T-helper 17 cell (primary cell): ENCODE data around the gene SEMA5A. TPM values are rescaled to one million over a fixed set of nuclear protein-coding genes. Genes with fewer than 3 reads are reported as not detected.

Source experiments
- ATAC-seq: fragments of 150-1000 bp; cut with Tn5 transposase; 2 replicates; pipeline ENCODE4 v1.10.0; 2021; ENCODE audit warnings: mild to moderate bottlenecking, moderate library complexity
- DNase-seq, 3 donors: peaks; one replicate each; pipeline versions ENCODE4 v3.0.0 to v3.0.0-alpha.2; 2020 to 2021
- H3K9me3 ChIP-seq: one replicate; pipeline ENCODE4 v1.7.0; 2013; ENCODE audit warnings: low read length, mild to moderate bottlenecking; ENCODE audit not compliant: control insufficient read depth, poor library complexity, severe bottlenecking
- H3K27ac Mint-ChIP-seq: one replicate; pipeline ENCODE4 v1.8.0; 2022; ENCODE audit warnings: mild to moderate bottlenecking, moderate library complexity, mixed read lengths
- H3K27me3 Mint-ChIP-seq: one replicate; pipeline ENCODE4 v1.8.0; 2022; ENCODE audit warnings: mixed read lengths
- H3K36me3 Mint-ChIP-seq: one replicate; pipeline ENCODE4 v1.8.0; 2022; ENCODE audit warnings: low read depth, mixed read lengths
- H3K4me1 Mint-ChIP-seq: one replicate; pipeline ENCODE4 v1.8.0; 2022; ENCODE audit warnings: mild to moderate bottlenecking, mixed read lengths
- H3K4me3 Mint-ChIP-seq: one replicate; pipeline ENCODE4 v1.8.0; 2022; ENCODE audit warnings: mild to moderate bottlenecking, moderate library complexity, mixed read lengths
- total RNA-seq, 4 donors: library from RNA in 2 of 4; stranded (reverse) in 2 of 4; gene quantifications; one replicate each; pipeline ENCODE4 v1.2.3 and lab custom pipeline; 2022 to 2026

SEMA5A gene
- total RNA-seq, 2 donors from 2014 or later = 0.75 to 0.94 TPM

DNA sequence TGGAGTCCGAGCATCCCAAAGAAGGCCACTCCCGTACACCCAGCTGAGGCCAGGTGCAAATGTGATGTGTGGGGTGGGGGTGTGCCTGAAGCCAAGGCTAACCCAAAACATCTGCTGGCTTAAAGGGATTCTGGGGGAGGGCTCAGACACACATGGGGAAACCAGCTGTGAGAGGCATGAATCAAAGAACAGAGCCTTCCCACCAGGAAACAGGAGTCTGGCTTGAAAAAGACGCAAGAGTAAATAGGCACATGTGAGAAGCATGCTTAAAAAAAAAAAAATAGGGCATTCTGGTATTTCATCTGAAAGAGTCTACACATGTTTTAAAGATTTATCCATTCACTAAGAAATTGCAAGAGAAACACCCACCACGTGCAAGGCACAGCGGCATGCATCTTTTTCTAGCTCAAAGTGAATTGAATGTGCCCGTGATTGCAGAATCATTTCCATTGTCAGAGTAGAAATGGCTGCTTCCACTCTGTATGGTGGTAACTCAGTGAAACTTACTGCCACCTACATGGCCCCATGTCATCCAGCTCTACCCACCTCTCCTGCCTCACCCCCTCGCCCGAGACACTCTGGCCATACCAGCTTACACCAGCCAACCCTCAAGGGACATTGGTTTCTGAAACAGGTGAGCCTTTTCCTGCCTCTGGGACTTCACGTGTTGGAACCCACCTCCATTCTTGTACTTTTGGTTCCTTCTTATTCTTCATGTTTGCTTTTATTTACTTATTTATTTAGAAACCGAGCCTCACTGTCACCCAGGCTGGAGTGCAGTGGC, 71.5 kb downstream of the SEMA5A start:
- ATAC-seq (no peak), DNase-seq (no peak)
- Mint-ChIP-seq H3K4me3 (no peak overlapping the region), H3K36me3 (no peaks in the 10 kb centered on the region), H3K27me3 (no peaks in the 10 kb centered on the region), H3K27ac (no peak overlapping the region), H3K4me1 (no peaks in the 10 kb centered on the region)
- no peaks in the 10 kb centered on the region for H3K9me3 ChIP-seq

DNA sequence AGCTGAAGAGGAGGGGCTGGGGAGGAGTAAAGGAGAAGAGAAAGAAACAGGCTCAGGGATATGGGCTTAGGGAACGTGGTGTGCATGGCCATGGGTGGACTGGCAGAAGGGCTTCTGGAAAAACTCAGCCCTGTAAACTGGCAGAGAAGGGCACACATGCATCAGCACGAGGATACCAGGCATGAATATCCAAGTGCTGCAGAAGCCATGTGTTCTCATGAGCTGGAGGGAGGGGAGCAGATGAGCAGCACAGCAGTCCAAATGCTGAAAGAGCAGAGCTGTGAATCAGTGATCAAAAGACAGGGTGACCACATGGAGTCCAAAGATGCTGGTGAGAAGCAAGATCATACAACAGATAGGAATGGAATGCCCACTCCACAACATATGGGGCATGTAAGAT, 72.3 kb downstream of the SEMA5A start:
- Mint-ChIP-seq H3K4me3 (no peak overlapping the region), H3K27ac (no peak overlapping the region), H3K36me3 (no peaks in the 10 kb centered on the region), H3K4me1 (no peaks in the 10 kb centered on the region), H3K27me3 (no peaks in the 10 kb centered on the region)
- ATAC-seq (no peak), DNase-seq (no peak)
- no peaks in the 10 kb centered on the region for H3K9me3 ChIP-seq

- DNase-seq (no peak), ATAC-seq (no peak)
- no peaks in the 10 kb centered on the region for H3K9me3 ChIP-seq
- no peak overlapping the region for H3K4me3 Mint-ChIP-seq
- H3K27ac Mint-ChIP-seq = no peak overlapping the region
- no peaks in the 10 kb centered on the region for H3K27me3 Mint-ChIP-seq
- H3K36me3 Mint-ChIP-seq = no peaks in the 10 kb centered on the region
- H3K4me1 Mint-ChIP-seq = no peaks in the 10 kb centered on the region
Measured at GRCh38 chr5:9470410-9470809, 75.5 kb downstream of the SEMA5A start.

GRCh38 chr5:9468060-9468388, 77.9 kb downstream of the SEMA5A start:
- DNase-seq (no peak), ATAC-seq (no peak)
- Mint-ChIP-seq H3K36me3 (no peaks in the 10 kb centered on the region), H3K4me1 (no peaks in the 10 kb centered on the region), H3K4me3 (no peak overlapping the region), H3K27me3 (no peaks in the 10 kb centered on the region), H3K27ac (no peak overlapping the region)
- H3K9me3 ChIP-seq = peaks cover 2% of the 10 kb centered on the region

DNA sequence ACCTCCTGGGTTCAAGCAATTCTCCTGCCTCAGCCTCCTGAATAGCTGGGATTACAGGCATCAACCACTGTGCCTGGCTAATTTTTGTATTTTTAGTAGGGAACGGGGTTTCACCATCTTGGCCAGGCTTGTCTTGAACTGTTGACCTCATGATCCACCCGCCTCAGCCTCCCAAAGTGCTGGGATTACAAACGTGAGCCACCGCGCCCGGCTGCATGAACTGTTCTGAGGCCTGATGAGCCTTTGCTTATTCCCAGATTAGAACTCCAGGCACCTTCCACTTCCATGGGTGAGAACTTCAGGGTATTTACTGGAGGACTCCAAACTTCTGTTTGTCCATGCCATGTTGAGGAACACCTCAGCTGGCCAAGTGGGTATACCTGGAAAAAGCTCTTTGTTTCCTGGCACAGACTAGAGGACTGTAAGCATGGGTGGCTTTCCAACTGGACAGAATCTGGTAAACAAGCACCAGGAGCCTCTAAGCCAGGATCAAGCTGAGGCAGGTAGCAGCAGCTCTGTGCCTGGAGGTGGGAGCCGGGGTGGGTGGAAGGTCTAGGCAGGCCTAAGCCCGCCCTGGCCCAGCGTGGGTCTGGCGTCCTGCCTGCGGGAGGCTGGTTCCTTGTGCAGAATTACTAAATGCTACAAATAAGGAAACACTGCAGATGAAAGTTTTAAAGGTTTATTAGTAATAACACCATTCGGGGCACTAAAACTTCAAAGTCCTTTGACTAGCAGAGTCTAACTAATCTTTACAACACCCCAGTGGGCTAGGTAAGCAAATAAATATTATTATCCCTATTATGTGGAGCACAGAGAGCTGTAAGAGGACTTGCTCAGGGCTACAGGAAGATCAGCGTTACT, 78.4 kb downstream of the SEMA5A start:
- peaks cover 3% of the 10 kb centered on the region for H3K9me3 ChIP-seq
- no peak for ATAC-seq
- DNase-seq = no peak
- no peak overlapping the region for H3K4me3 Mint-ChIP-seq
- H3K4me1 Mint-ChIP-seq = no peaks in the 10 kb centered on the region
- no peaks in the 10 kb centered on the region for H3K27me3 Mint-ChIP-seq
- no peak overlapping the region for H3K27ac Mint-ChIP-seq
- no peaks in the 10 kb centered on the region for H3K36me3 Mint-ChIP-seq

DNA sequence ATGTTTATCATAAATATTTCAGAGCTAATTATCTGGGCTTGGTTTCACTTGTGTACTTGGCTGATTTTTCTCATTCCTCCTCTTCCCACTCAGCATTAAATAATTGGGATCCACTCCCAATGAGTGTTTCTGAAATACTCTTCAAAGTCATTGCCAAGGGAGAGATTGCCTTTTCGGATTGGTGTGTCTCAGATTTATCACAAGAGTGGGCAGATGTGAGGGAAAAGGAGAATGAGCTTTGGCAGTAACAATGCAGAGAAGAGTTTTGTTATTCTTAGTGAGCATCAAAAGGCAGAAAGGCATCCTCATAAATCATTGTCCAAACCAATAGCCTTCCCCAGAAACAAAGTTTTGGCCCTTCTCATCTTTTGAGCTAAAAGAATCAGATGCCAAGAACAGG, 79.2 kb downstream of the SEMA5A start:
- Mint-ChIP-seq H3K4me3 (no peak overlapping the region), H3K27ac (no peak overlapping the region), H3K27me3 (no peaks in the 10 kb centered on the region), H3K4me1 (no peaks in the 10 kb centered on the region), H3K36me3 (no peaks in the 10 kb centered on the region)
- DNase-seq = no peak
- no peak for ATAC-seq
- H3K9me3 ChIP-seq = peaks cover 3% of the 10 kb centered on the region

GRCh38 chr5:9464478-9464877, 81.4 kb downstream of the SEMA5A start:
- DNase-seq = no peak
- H3K4me1 Mint-ChIP-seq = no peaks in the 10 kb centered on the region
- no peaks in the 10 kb centered on the region for H3K27me3 Mint-ChIP-seq
- peaks cover 3% of the 10 kb centered on the region for H3K9me3 ChIP-seq
- H3K36me3 Mint-ChIP-seq = no peaks in the 10 kb centered on the region
- no peak for ATAC-seq
- H3K4me3 Mint-ChIP-seq = no peak overlapping the region
- H3K27ac Mint-ChIP-seq = no peak overlapping the region

DNA sequence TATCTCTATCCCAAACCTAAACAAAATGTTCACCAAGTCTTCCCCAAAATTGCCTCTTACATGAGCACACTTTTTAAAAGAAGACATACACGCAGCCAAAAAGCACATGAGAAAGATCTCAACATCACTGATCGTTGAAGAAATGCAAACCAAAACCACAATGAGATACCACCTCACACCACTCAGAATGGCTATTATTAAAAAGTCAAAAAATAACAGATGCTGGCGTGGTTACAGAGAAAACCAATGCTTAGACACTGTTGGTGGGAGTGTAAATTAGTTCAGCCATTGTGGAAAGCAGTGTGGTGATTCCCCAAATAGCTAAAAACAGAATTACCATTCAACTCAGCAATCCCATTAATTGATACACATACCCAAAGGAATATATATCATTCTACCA, 83.8 kb downstream of the SEMA5A start:
- H3K27ac Mint-ChIP-seq = no peak overlapping the region

DNA sequence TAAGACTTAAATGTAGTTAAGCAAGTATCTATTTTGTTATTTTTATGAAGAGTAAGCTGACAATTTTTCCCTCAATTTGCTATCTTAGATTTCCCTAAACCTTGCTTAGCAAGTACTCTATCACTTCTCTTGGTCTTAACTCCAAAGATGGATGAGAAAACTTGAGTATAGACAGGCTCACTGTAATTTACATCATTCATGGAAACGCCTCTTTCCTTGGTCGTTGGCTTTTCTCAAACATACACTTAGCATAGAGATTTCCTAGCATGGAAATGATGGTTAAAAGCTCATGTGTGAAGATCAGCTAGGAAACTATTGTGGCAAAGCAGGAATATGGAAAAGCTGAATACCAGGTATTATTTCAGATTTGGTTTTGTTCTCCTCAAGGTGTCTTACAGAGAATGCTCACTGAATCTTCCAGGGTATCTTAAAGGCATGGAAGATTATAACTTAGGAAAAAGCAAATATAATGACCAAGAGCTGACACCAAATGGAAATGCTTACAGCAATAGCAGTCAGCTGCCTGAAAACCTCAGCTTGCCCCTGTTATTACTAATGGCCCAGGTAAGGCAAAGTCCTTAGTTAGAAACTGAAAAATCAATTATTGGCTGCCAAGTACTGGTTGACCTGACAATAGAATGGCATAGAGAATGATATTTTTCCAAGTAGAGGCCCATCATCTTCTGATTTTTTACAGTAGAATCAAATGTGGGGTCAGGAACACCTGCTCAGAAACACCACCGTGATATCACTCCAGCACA, 84.8 kb downstream of the SEMA5A start:
- Mint-ChIP-seq H3K27me3 (no peaks in the 10 kb centered on the region), H3K4me1 (no peaks in the 10 kb centered on the region), H3K36me3 (no peaks in the 10 kb centered on the region), H3K4me3 (no peak overlapping the region), H3K27ac (no peak overlapping the region)
- DNase-seq = no peak
- peaks cover 3% of the 10 kb centered on the region for H3K9me3 ChIP-seq
- ATAC-seq = no peak

More for the DNA sequence above, 83.8 kb downstream of the SEMA5A start:
- H3K27me3 Mint-ChIP-seq = no peaks in the 10 kb centered on the region
- H3K4me3 Mint-ChIP-seq = no peak overlapping the region
- no peak for ATAC-seq
- H3K36me3 Mint-ChIP-seq = no peaks in the 10 kb centered on the region
- no peak for DNase-seq
- H3K4me1 Mint-ChIP-seq = no peaks in the 10 kb centered on the region
- H3K9me3 ChIP-seq = peaks cover 3% of the 10 kb centered on the region

- Mint-ChIP-seq H3K27ac (no peak overlapping the region), H3K27me3 (no peaks in the 10 kb centered on the region), H3K4me3 (no peak overlapping the region), H3K4me1 (no peaks in the 10 kb centered on the region), H3K36me3 (no peaks in the 10 kb centered on the region)
- DNase-seq (no peak), ATAC-seq (no peak)
- no peaks in the 10 kb centered on the region for H3K9me3 ChIP-seq
Measured at GRCh38 chr5:9456435-9457042, 89.3 kb downstream of the SEMA5A start.

- Mint-ChIP-seq H3K27me3 (no peaks in the 10 kb centered on the region), H3K27ac (no peak overlapping the region), H3K36me3 (no peaks in the 10 kb centered on the region), H3K4me1 (no peaks in the 10 kb centered on the region), H3K4me3 (no peak overlapping the region)
- DNase-seq = no peak
- ATAC-seq = no peak
- no peaks in the 10 kb centered on the region for H3K9me3 ChIP-seq
Measured at GRCh38 chr5:9455826-9456434, 89.9 kb downstream of the SEMA5A start.

GRCh38 chr5:9454491-9454890, 91.4 kb downstream of the SEMA5A start:
- Mint-ChIP-seq H3K4me3 (no peak overlapping the region), H3K27ac (no peak overlapping the region), H3K36me3 (no peaks in the 10 kb centered on the region), H3K27me3 (no peaks in the 10 kb centered on the region), H3K4me1 (no peaks in the 10 kb centered on the region)
- H3K9me3 ChIP-seq = no peaks in the 10 kb centered on the region
- ATAC-seq (no peak), DNase-seq (no peak)
